DND-41 (cell line): ENCODE data around the gene EGFL7.

ENCODE experiments used
- CTCF ChIP-seq: IDR thresholded peaks from 2 replicates; pipeline ENCODE4 v1.5.1; 2012; ENCODE audit warnings: borderline replicate concordance, low read length, moderate library complexity, mild to moderate bottlenecking; ENCODE audit not compliant: poor library complexity, severe bottlenecking; ENCODE audit errors: extremely low read depth
- EZH2 ChIP-seq: IDR thresholded peaks from 3 replicates; pipeline ENCODE4 v1.6.1; 2012; ENCODE audit warnings: borderline replicate concordance, low read depth, mild to moderate bottlenecking, moderate library complexity, low read length, inconsistent platforms; ENCODE audit not compliant: severe bottlenecking

- TF ChIP-seq CTCF = no peak
- no peak for TF ChIP-seq EZH2
Measured at GRCh38 chr9:136678624-136679023, 15.9 kb downstream of the EGFL7 start.
